ENCODE data around the gene HNRNPH2. TPM values are rescaled to one million over a fixed set of nuclear protein-coding genes. Genes with fewer than 3 reads are reported as not detected.

The HNRNPH2 gene
- polyA plus RNA-seq, 1 of the 3 experiments (the other 2 are of a cell fraction) = 32.5 TPM

DNA sequence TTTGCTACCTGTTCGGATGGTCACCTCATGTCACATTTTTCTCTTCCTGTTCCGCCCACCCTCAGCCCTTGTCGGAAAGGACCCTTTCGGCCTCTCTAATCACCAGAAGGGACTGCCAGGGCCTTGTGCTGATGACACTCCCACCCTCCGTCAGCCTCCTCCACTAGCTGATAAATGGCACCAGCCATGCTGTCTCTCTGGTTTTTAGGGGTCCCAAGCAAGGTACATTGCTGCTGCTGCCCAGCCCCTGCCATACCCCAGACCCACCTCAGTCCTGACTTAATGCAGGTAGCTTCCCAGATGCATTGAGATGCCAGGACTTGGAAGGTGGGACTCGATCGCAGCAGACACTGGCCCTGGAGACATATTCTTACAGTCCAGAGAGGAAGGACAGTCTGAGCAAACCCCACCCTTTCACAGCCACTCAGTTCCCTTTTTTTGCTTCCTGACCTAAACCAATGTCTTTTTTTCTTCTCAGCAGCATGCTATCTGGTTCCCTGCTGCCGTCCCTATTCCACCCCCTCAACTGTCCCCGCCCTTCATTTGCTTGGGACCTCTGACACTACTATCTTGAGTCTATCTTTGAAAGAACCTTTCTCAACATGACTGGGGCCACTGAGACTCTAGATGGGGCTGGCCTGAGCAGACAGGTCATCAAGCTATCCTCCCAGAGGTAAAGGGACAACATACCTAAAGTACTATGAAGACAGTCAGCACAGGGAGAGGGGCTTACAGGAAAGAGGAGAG lies 22.1 kb upstream of the HNRNPH2 start, which contains the start of gene BTK:
TSS of gene BTK (minus strand) at position 397 of the 747 bp plus-strand sequence. CDS start 10,907 bp downstream, outside the sequence.
- no peaks in the 10 kb centered on the region for H4K20me1 ChIP-seq (ENCODE audit: insufficient read depth)
- no peaks in the 10 kb centered on the region for H3K36me3 ChIP-seq (replicated peaks in 1 of 2; ENCODE audit: control insufficient read depth in 1 of 2, insufficient read depth in 2 of 2, low read length in 1 of 2)
- no peaks in the 10 kb centered on the region for H3F3A ChIP-seq (replicated peaks; ENCODE audit: insufficient read depth)
- no peak within 1 kb of the TSS for H3K9ac ChIP-seq
- POLR2A ChIA-PET = no interaction called here
- 49% methylated on average over 9 of the region's 9 CpGs for WGBS (ENCODE audit: low lambda C conversion rate)
- peaks cover 1% of the 10 kb centered on the region; the same call in 1 of the 2 replicates for H3K79me2 ChIP-seq (ENCODE audit: insufficient read depth)
- no peaks in the 10 kb centered on the region for H3K9me2 ChIP-seq
- peaks cover 9% of the 10 kb centered on the region; the same call in 1 of the 2 replicates for H3K27me3 ChIP-seq (ENCODE audit: insufficient read depth)
- H3K9me3 ChIP-seq = no peaks in the 10 kb centered on the region
- peaks cover 0 to 4% of the 10 kb centered on the region in 2 experiments; a peak in 1 of 4 replicates for H3K4me1 ChIP-seq (ENCODE audit: control insufficient read depth in 1 of 2, insufficient read depth in 2 of 2, low read depth in 1 of 2, low read length in 1 of 2)
- no peak for TF ChIP-seq MXI1 (IDR thresholded peaks at IDR 0.05; ENCODE audit: low read depth, low read length)
- no peak for TF ChIP-seq IRF3 (IDR thresholded peaks at IDR 0.05; ENCODE audit: low read depth, low read length)
- TF ChIP-seq RAD21 (IDR thresholded peaks at IDR 0.05; ENCODE audit: low read length) = no peak
- no peak for TF ChIP-seq RCOR1 (IDR thresholded peaks at IDR 0.05; ENCODE audit: low read length)
- TF ChIP-seq NFIC (IDR thresholded peaks at IDR 0.05; ENCODE audit: borderline replicate concordance) = no peak
- TF ChIP-seq FOSL2 (IDR thresholded peaks at IDR 0.05; ENCODE audit: borderline replicate concordance, low read depth) = no peak
- no peak for TF ChIP-seq JUND (IDR thresholded peaks at IDR 0.05)
- TF ChIP-seq RFX5 (IDR thresholded peaks at IDR 0.05; ENCODE audit: low read length) = no peak
- TF ChIP-seq TEAD4 (IDR thresholded peaks at IDR 0.05; ENCODE audit: borderline replicate concordance, insufficient read depth) = no peak
- no peak for TF ChIP-seq FOXJ3 (CRISPR knock-in tag; IDR thresholded peaks at IDR 0.05)
- TF ChIP-seq NRF1 (IDR thresholded peaks at IDR 0.05; ENCODE audit: low read depth, low read length) = no peak
- TF ChIP-seq, protein P1, sequence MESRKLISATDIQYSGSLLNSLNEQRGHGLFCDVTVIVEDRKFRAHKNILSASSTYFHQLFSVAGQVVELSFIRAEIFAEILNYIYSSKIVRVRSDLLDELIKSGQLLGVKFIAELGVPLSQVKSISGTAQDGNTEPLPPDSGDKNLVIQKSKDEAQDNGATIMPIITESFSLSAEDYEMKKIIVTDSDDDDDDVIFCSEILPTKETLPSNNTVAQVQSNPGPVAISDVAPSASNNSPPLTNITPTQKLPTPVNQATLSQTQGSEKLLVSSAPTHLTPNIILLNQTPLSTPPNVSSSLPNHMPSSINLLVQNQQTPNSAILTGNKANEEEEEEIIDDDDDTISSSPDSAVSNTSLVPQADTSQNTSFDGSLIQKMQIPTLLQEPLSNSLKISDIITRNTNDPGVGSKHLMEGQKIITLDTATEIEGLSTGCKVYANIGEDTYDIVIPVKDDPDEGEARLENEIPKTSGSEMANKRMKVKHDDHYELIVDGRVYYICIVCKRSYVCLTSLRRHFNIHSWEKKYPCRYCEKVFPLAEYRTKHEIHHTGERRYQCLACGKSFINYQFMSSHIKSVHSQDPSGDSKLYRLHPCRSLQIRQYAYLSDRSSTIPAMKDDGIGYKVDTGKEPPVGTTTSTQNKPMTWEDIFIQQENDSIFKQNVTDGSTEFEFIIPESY (IDR thresholded peaks at IDR 0.05; ENCODE audit: borderline replicate concordance, low read depth) = no peak
- H3K27ac ChIP-seq (ENCODE audit: low read depth in 2 of 2, low read length in 1 of 2) = no peak within 1 kb of the TSS
- no peak within 1 kb of the TSS for H3K4me2 ChIP-seq
- no peak within 1 kb of the TSS for H2AFZ ChIP-seq (ENCODE audit: low read depth)
- CTCF ChIA-PET = no interaction called here
- H3K4me3 ChIP-seq (ENCODE audit: low read depth in 2 of 2, low read length in 1 of 2) = no peak within 1 kb of the TSS
- no peak for DNase-seq

- no peaks in the 10 kb centered on the region for H4K20me1 ChIP-seq (ENCODE audit: insufficient read depth)
- peaks cover 0 to 4% of the 10 kb centered on the region in 2 experiments; a peak in 1 of 4 replicates for H3K4me1 ChIP-seq (ENCODE audit: control insufficient read depth in 1 of 2, insufficient read depth in 2 of 2, low read depth in 1 of 2, low read length in 1 of 2)
- peaks cover 9% of the 10 kb centered on the region; the same call in 1 of the 2 replicates for H3K27me3 ChIP-seq (ENCODE audit: insufficient read depth)
- no peak overlapping the region for H3K4me3 ChIP-seq (ENCODE audit: low read depth in 2 of 2, low read length in 1 of 2)
- H3K4me2 ChIP-seq = no peak overlapping the region
- 34% methylated on average over 6 of the region's 6 CpGs for WGBS (ENCODE audit: low lambda C conversion rate)
- ChIA-PET CTCF (no interaction called here), POLR2A (no interaction called here)
- H3K9ac ChIP-seq = no peak overlapping the region
- peaks cover 0 to under 1% of the 10 kb centered on the region in 2 experiments for H3K36me3 ChIP-seq (replicated peaks in 1 of 2; ENCODE audit: control insufficient read depth in 1 of 2, insufficient read depth in 2 of 2, low read length in 1 of 2)
- peaks cover 7% of the 10 kb centered on the region; the same call in 1 of the 2 replicates for H3K79me2 ChIP-seq (ENCODE audit: insufficient read depth)
- H3K9me2 ChIP-seq = no peaks in the 10 kb centered on the region
- no peak for DNase-seq
- no peaks in the 10 kb centered on the region for H3F3A ChIP-seq (replicated peaks; ENCODE audit: insufficient read depth)
- H3K9me3 ChIP-seq = no peaks in the 10 kb centered on the region
- TF ChIP-seq, protein P2, sequence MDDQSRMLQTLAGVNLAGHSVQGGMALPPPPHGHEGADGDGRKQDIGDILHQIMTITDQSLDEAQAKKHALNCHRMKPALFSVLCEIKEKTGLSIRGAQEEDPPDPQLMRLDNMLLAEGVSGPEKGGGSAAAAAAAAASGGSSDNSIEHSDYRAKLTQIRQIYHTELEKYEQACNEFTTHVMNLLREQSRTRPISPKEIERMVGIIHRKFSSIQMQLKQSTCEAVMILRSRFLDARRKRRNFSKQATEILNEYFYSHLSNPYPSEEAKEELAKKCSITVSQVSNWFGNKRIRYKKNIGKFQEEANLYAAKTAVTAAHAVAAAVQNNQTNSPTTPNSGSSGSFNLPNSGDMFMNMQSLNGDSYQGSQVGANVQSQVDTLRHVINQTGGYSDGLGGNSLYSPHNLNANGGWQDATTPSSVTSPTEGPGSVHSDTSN (IDR thresholded peaks at IDR 0.05) = no peak
- TF ChIP-seq FOXJ3 (CRISPR knock-in tag; IDR thresholded peaks at IDR 0.05) (no peak), RFX5 (IDR thresholded peaks at IDR 0.05; ENCODE audit: low read length) (no peak), RAD21 (IDR thresholded peaks at IDR 0.05; ENCODE audit: low read length) (no peak), GABPA (IDR thresholded peaks at IDR 0.05; ENCODE audit: low read depth) (no peak), FOSL2 (IDR thresholded peaks at IDR 0.05; ENCODE audit: borderline replicate concordance, low read depth) (no peak), TCF12 (IDR thresholded peaks at IDR 0.05) (no peak), TAF1 (IDR thresholded peaks at IDR 0.05; ENCODE audit: borderline replicate concordance, low read depth, low read length) (no peak)
- TF ChIP-seq, protein P1 (IDR thresholded peaks at IDR 0.05; ENCODE audit: borderline replicate concordance, low read depth) = no peak
- no peak overlapping the region for H2AFZ ChIP-seq (ENCODE audit: low read depth)
- H3K27ac ChIP-seq (ENCODE audit: low read depth in 2 of 2, low read length in 1 of 2) = no peak overlapping the region
These were observed 21.5 kb upstream of the HNRNPH2 start for GRCh38 chrX:101386542-101386885.

All from SK-N-SH (cell line).